Skin epidermis (tissue), 12 donors: ENCODE data around the gene CCL13.
A peak's percentile ranks its signal among the peaks of the same experiment; 100 is the strongest.
"Not testable (repeated sequence)": the region's sequence is repeated elsewhere in the genome, so short reads cannot be mapped to it uniquely, and the experiment has no call there.

Experiments
- H3K27ac ChIP-seq, 21 experiments: fragments of 200-600 bp; sonication (generic) in 11 of 21; one replicate each; pipeline ENCODE4 v1.5.0; 2020; ENCODE audit warnings: mild to moderate bottlenecking in 3 of 21, inconsistent platforms in 2 of 21, moderate library complexity in 2 of 21
- H3K4me3 ChIP-seq, 7 experiments: fragments of 200-600 bp; sonication (generic) in 2 of 7; one replicate each; pipeline ENCODE4 v1.5.0; 2020; ENCODE audit warnings: inconsistent platforms in 2 of 7, mild to moderate bottlenecking in 2 of 7, moderate library complexity in 1 of 7

The CCL13 gene

DNA sequence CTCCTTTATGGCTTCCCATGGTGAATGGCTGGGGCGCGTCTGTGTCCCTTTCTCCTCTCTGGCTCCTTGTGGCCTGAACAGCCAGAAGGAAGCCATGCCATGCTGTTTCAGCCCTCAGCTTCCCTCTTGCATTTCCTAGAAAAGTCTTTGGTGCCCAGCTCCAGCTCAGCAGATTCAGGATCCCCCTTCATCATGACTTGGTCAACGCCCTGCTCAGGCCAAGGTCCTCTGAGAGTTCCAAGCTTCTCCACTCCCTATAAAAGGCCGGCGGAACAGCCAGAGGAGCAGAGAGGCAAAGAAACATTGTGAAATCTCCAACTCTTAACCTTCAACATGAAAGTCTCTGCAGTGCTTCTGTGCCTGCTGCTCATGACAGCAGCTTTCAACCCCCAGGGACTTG, at the start of gene CCL13:
Gene CCL13 (plus strand): TSS at position 287 of the 400 bp plus-strand sequence. CDS start 47 bp downstream, at position 334.
- Histone ChIP-seq H3K27ac (no peak within 1 kb of the TSS), H3K4me3 (no peak within 1 kb of the TSS)

DNA sequence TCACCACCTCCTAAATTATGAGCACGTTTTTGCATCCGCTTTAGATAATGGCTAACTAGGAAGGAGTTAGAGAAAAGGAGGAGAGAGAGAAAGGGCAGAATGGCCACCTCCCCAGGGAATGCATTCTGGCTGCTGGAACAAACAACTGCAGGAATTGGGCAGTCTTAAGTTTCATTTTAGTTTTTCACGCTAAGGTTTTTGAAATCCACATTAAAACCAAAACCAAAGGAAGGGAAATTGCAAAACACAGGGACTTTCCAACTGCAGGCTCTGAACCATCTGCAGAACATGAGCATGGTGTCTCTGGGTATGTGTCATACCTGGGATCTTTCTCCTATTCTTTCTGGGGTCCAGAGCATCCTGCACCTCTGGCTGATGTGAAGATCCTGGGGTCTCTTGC, 49.2 kb upstream of the CCL13 start:
- H3K4me3 ChIP-seq, result no peak overlapping the region
- H3K27ac ChIP-seq, result peak overlapping the region in 8 of 21 experiments; percentile 3 to 67 (median 15)

DNA sequence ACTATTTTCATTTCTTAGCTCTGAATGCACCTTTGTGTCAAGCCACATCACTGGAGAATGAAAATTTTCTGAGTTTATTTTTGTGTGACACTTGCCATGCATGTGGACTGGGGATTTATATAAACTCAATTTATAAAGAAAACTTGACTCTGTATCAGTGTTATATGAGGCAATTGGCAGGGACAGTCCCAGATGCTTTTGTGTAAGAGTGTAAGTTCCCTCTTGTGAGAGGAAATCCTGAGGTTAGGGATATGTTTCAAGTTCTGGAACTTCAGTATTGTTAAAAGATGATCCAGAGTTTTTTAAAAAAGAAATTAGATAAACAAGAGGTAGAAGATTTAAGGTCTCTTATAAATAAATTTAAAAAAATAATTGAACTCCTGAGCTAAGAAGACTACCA, 47.9 kb upstream of the CCL13 start:
- Histone ChIP-seq H3K27ac (no peak overlapping the region), H3K4me3 (no peak overlapping the region)

DNA sequence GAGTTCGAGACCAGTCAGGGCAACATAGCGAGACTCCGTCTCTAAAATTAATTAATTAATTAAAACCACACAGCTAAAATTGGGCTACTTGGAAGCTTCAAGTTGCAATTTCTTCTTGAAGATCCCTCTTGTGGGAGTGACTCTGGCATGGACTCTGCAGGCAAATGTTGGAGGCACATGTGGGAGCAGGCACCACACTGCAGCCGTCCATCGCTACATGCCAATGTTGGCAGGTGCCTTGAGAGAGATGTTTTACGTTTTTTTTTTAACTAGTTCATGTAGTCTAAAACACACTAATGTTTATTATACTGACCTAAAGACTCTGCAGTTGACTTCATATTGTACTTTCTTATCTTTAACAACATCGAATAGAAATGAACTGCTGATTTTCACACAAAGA, 45.0 kb upstream of the CCL13 start:
- H3K4me3 ChIP-seq, result no peak overlapping the region
- H3K27ac ChIP-seq, result no peak overlapping the region

DNA sequence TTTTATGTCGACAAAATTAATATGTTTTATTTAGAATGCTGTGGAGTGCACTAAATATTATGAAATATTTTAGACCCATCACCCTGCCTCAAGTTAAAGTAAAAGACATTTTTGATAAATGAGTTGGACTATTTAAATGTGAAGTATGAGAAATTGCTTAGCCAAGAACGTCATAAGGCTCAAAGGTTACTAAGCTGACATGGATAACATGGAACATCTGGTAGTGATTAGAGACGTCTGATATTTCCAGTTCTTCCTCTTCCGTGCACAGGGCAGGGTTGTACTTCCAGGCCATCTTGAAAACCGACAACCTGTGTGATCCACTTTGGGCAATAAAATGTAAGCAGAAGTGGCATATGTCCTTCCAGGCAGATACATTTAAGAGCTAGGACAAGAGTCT, 44.2 kb upstream of the CCL13 start:
- peak overlapping the region in 4 of 21 experiments; percentile 16 to 60 (median 34) for H3K27ac ChIP-seq
- no peak overlapping the region for H3K4me3 ChIP-seq

DNA sequence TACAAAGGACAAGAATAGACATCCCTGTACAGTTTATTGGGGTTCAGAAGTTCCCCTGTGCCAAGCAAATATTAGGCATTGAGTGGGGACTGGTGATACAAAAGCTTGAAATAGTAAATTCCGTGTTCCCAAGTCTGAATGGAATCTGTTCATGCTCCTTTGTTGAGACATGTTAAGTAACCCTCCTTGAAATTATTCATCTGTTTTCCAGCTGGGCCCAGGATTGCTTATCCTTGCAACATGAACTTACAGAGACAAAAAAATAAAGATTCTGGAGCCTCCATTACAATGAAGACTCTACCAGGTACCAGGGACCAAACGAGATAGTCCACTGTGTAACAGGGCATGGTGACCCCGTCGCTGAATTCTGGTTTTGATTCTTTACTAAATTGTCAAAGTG, 43.1 kb upstream of the CCL13 start:
- Histone ChIP-seq H3K4me3 (no peak overlapping the region), H3K27ac (peak overlapping the region in 7 of 21 experiments; percentile 16 to 60 (median 40))

DNA sequence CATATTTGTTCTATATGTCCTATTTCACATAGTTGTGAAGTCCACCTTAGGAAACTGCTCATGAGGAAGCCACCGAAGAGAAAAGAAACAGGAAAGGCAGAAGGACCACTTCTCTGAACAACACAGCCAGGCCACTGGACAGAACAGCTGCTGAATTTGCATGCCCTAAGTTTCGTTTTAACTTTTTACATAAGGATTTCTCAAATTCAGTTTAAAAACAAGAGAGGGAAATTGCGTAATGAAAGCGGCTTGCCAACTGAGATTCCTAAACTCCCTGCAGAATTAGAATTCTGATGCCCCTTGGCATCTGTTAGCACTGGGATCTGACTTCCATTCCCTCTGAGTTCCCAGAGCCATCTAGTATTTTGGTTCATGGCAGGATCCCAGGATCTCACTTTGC, 42.0 kb upstream of the CCL13 start:
- H3K27ac ChIP-seq, result peak overlapping the region in 10 of 21 experiments; percentile 11 to 68 (median 48)
- H3K4me3 ChIP-seq, result no peak overlapping the region

DNA sequence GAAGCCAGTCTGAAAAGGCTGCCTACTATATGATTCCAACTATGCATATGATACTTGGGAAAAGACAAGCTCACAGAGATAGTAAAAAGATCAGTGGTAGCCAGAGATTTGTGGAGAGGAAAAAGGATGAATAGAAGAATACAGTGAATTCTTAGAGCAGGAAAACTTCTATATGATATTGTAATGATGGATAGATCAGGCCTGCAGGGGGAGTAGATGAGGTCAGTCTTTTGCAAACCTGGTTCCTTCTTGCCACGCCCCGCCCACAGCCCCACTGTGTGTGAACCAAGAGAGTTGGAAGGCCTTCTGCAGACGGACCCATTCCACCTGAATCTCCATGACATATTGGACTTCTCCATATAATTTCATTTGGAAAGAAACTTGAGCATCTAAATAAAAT, 37.8 kb upstream of the CCL13 start:
- no peak overlapping the region for H3K27ac ChIP-seq

DNA sequence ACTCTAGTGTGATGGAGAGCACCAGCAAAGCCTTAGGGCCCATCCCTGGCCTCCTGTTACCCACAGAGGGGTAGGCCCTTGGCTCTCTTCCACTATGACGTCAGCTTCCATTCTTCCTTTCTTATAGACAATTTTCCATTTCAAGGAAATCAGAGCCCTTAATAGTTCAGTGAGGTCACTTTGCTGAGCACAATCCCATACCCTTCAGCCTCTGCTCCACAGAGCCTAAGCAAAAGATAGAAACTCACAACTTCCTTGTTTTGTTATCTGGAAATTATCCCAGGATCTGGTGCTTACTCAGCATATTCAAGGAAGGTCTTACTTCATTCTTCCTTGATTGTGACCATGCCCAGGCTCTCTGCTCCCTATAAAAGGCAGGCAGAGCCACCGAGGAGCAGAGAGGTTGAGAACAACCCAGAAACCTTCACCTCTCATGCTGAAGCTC, 37.2 kb upstream of the CCL13 start, which contains the start of gene CCL8:
Gene CCL8 (plus strand): TSS at position 397 of the 445 bp plus-strand sequence. CDS start 67 bp downstream, outside the sequence.
- Histone ChIP-seq H3K27ac (peak within 1 kb of the TSS in 5 of 21 experiments; percentile 4 to 27 (median 6)), H3K4me3 (no peak within 1 kb of the TSS)

More for the DNA sequence above, 37.8 kb upstream of the CCL13 start:
- no peak overlapping the region for H3K4me3 ChIP-seq

DNA sequence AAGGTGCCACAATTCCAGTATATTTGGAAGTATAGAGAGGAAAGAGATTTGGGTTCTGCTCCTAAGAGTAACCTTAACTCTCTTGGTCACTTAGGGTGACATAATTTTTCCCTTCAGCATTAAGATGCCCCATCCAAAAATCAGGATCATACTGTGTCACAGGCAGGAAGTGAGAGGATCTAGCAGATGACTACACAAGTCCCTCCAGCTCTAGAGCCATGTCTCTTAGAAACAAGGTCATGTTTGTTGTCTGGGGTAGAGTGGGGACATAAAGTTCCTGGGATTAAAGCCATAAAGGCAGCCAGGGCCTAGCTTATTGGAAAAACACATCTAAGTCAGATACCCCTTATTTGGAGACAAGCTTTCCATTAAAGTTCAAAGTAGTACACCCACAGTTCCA, 34.3 kb upstream of the CCL13 start:
- Histone ChIP-seq H3K4me3 (no peak overlapping the region), H3K27ac (no peak overlapping the region)

DNA sequence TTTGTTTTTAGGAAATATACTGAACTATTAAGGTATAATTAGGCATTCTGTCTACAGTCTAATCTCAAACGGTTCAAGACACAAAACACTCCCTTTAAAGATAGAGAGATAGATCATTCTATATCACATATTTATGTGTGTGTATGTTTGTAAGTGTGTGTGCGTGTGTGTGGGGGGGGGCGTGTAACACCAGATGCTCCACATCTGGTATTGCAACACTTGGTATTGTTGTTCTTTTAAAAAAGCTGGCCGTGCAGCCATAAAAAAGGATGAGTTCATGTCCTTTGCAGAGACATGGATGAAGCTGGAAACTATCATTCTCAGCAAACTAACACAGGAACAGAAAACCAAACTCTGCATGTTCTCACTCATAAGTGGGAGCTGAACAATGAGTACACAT, 28.7 kb upstream of the CCL13 start:
- not testable (repeated sequence) for H3K4me3 ChIP-seq, H3K27ac ChIP-seq

DNA sequence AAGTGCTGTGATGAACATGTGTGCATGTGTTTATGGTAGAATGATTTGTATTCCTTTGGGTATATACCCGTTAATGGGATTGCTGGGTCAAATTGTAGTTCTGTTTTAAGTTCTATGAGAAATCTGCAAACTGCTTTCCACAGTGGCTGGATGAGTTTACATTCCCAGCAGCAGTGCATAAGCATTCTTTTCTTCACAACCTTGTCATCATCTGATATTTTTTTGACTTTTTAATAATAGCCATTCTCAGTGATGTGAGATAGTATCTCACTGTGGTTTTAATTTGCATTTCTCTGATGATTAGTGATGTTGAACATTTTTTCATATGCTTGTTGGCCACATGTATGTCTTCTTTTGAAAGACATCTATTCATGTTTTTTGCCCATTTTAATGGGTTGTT, 18.6 kb upstream of the CCL13 start:
- H3K4me3 ChIP-seq, result no peak overlapping the region

DNA sequence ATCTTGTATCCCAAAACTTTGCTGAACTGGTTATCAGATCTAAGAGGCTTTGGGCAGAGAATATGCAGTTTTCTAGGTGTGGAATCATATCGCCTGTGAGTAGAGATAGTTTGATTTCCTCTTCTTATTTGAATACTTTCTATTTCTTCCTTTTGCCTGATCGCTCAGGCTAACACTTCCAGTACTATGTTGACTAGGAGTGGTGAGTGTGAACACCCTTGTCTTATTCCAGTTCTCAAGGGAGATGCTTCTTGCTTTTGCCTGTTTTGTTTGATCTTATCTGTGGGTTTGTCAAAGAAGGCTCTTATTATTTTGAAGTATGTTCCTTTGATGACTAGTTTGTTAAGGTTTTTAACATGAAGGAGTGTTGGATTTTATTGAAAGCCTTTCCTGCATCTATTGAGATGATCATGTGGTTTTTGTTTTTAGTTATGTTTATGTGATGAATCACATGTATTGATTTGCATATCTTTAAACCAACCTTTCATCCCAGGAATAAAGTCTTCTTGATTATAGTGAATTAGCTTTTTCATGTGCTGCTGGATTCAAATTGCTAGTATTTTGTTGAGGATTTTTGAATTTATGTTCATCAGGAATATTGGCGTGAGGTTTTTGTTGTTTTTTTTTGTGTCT, 17.0 kb upstream of the CCL13 start:
- H3K4me3 ChIP-seq, result no peak overlapping the region
- no peak overlapping the region for H3K27ac ChIP-seq

More for the DNA sequence above, 18.6 kb upstream of the CCL13 start:
- H3K27ac ChIP-seq, result no peak overlapping the region

DNA sequence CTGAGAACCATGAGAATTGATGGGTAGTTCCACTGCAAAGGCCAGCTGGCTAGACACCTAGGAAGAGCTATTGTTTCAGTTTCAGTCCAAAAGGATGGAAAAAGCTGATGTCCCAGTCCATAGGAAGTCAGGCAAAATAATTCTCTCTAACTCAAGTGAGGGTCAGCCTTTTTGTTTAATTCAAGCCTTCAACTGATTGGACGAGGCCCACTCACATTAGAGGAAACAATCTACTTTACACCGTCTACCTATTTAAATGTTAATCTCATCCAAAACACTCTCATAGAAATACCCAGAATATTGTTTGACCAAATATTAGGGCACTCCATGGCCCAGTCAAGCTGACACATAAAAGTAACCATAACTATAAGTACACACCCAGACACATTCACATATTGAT, 14.4 kb upstream of the CCL13 start:
- H3K27ac ChIP-seq, result no peak overlapping the region
- no peak overlapping the region for H3K4me3 ChIP-seq

DNA sequence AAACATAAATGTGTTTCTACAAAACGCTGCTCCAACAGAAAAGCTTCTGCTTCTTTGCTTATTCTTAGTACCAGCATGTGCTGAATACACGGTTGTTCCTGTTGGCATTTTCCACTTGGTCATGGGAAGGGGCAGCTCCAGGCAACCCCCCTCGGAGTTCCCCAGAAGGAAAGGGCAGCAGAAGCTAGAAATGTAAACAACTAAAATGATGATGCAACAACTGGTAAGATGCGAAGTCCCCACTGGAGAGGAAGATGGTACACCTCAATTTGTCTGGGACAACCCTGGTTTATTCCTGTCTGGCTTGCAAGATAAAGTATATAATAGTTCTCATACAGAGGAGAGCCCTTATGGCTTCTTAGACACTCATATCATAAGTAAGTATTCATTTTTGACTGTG, 9.2 kb upstream of the CCL13 start:
- H3K4me3 ChIP-seq, result no peak overlapping the region
- H3K27ac ChIP-seq, result no peak overlapping the region

DNA sequence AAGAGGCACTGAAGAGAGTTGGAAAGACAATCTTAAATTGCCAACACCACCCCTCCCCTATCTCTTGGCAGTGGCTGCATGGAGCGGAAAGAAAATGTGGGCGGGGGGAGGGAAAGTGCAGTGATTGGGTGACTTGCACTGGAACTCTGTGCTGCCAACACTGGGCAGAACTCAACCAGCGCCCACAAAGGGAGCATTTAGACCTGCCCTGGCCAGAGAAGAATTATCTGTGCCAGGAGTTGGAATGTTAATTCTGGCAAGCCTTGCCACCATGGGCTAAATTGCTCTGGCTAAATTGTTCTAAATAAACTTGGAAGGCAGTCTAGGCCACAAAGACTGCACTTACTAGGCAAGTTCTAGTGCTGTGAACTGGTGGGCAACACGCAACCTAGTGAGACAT, 6.5 kb upstream of the CCL13 start:
- no peak overlapping the region for H3K27ac ChIP-seq
- H3K4me3 ChIP-seq, result no peak overlapping the region

DNA sequence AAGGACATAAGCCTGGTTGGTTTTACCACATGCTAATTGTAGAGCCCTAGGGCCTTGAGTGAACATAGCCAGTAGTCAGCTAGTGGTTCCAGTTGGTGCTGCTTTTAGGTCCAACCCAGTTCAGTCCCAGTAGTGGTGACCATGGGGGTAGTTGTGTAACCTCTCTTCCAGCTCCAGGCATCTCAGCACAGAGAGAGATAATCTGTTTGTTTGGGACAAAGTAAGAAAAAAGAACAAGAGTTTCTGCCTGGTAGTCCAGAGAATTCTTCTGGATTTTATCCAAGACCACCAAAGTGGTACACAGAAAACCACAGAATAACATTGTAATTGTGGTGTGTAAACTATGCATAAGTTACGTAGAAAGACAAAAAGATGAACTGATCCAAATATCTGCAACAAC, 5.2 kb upstream of the CCL13 start:
- no peak overlapping the region for H3K27ac ChIP-seq
- no peak overlapping the region for H3K4me3 ChIP-seq

DNA sequence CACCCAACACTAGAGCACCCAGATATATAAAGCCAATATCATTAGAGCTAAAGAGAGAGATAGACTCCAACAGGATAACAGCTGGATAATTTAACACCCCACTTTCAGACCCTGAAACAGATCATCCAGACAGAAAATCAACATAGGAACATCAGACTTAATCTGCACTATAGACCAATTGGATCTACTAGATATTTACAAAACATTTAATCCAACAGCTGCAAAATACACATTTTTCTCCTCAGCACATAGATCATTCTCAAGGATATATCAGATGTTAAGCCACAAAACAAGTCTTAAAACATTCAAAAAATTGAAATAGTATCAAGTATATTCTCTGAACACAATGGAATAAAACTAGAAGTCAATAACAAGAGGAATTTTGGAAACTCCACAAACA, 4.1 kb upstream of the CCL13 start:
- no peak overlapping the region for H3K27ac ChIP-seq

DNA sequence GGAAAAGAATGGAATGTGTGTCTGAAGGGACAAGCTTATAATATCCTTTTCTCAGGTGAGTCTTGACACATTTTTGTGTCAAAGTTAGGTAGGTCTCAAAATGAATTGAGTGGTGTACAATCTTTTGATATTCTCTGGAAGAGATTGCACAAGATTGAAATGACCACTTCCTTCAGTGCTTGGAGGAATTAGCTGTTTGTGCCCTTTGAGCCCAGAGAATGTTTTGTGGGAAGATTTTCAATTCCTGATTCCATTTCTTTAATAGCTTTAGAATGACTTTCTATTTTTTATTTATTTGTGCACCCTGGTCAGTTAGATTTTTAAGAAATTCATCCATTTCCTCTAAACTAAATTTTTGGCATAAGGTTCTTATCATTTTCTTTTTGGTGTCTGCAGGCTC, 1.6 kb upstream of the CCL13 start:
- Histone ChIP-seq H3K4me3 (no peak overlapping the region), H3K27ac (no peak overlapping the region)

More for the DNA sequence above, 4.1 kb upstream of the CCL13 start:
- H3K4me3 ChIP-seq, result no peak overlapping the region

DNA sequence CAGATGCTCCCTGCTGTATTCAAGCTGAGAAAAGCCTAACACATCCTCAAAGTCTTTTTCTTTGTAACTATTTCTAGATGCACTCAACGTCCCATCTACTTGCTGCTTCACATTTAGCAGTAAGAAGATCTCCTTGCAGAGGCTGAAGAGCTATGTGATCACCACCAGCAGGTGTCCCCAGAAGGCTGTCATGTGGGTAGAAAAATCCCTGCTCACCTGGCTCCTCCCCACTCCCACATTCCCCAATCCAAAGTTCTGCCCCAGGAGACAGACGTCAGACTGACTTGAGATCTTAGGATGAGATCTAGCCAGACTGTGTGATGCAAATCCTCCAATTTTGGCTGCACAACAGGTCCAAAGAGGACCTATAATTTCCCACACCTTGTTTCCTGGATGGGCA, 1.1 kb downstream of the CCL13 start:
- Histone ChIP-seq H3K27ac (no peak overlapping the region), H3K4me3 (no peak overlapping the region)

DNA sequence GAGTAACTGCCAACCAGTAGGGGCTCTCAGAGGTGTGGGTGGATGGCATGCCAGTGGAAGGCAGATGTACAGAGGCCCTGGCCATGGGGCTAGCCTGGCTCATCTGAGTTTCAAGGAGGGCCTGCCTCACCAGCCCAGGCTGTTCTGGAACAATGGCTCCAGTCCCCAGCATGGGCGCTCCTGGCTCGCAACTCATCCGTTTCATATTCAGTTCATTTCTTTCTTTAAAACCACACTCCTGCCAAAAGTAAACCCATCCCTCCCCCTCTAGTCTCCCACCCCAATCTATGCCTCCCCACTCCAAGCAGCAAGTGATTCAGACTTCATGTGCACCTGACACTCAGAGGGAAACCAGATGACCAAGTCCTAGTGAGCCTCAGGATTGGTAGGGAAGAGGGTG, 2.4 kb downstream of the CCL13 start:
- H3K4me3 ChIP-seq, result no peak overlapping the region

More for the DNA sequence above, 2.4 kb downstream of the CCL13 start:
- no peak overlapping the region for H3K27ac ChIP-seq
